ENCODE results near the gene TSPAN14.
"Not testable (repeated sequence)": the region's sequence is repeated elsewhere in the genome, so short reads cannot be mapped to it uniquely, and the experiment has no call there.

The TSPAN14 gene

GRCh38 chr10:80530816-80531215 lies 76.7 kb downstream of the TSPAN14 start:
- peak overlapping the region; percentile 38 for H3K27ac ChIP-seq (replicated peaks)
- no peaks in the 10 kb centered on the region for H3K27me3 ChIP-seq (ENCODE audit: insufficient read depth, poor library complexity, severe bottlenecking)
- TF ChIP-seq POLR2AphosphoS5 (IDR thresholded peaks at IDR 0.05; ENCODE audit: low read depth) (no peak), REST (IDR thresholded peaks at IDR 0.05; ENCODE audit: insufficient replicate concordance, low read depth) (no peak), GABPA (IDR thresholded peaks at IDR 0.05; ENCODE audit: low read depth) (no peak), CTCF (IDR thresholded peaks at IDR 0.05; ENCODE audit: insufficient read depth, low read length) (no peak), SPI1 (IDR thresholded peaks at IDR 0.05; ENCODE audit: borderline replicate concordance, low read depth) (no peak)
- no peak overlapping the region for H3K4me3 ChIP-seq (replicated peaks; ENCODE audit: insufficient read depth, low read length)
- no peak for DNase-seq (ENCODE audit: low read depth in 1 of 2, low spot score in 1 of 2)

- Histone ChIP-seq H3K27me3 (ENCODE audit: insufficient read depth, poor library complexity, severe bottlenecking) (no peaks in the 10 kb centered on the region), H3K27ac (replicated peaks) (no peak overlapping the region), H3K4me3 (replicated peaks; ENCODE audit: insufficient read depth, low read length) (no peak overlapping the region)
- TF ChIP-seq SPI1 (IDR thresholded peaks at IDR 0.05; ENCODE audit: borderline replicate concordance, low read depth) (no peak), GABPA (IDR thresholded peaks at IDR 0.05; ENCODE audit: low read depth) (no peak), CTCF (IDR thresholded peaks at IDR 0.05; ENCODE audit: insufficient read depth, low read length) (no peak), REST (IDR thresholded peaks at IDR 0.05; ENCODE audit: insufficient replicate concordance, low read depth) (no peak)
- no peak for DNase-seq (ENCODE audit: low read depth in 1 of 2, low spot score in 1 of 2)
Observed at GRCh38 chr10:80532571-80532970, 78.5 kb downstream of the TSPAN14 start.

GRCh38 chr10:80534059-80534458 lies 79.9 kb downstream of the TSPAN14 start:
- DNase-seq (ENCODE audit: low read depth in 1 of 2, low spot score in 1 of 2); H3K27ac ChIP-seq (replicated peaks); H3K27me3 ChIP-seq (ENCODE audit: insufficient read depth, poor library complexity, severe bottlenecking); H3K4me3 ChIP-seq (replicated peaks; ENCODE audit: insufficient read depth, low read length): not testable (repeated sequence)

- H3K4me3 ChIP-seq (replicated peaks; ENCODE audit: insufficient read depth, low read length); H3K27ac ChIP-seq (replicated peaks); DNase-seq (ENCODE audit: low read depth in 1 of 2, low spot score in 1 of 2); H3K27me3 ChIP-seq (ENCODE audit: insufficient read depth, poor library complexity, severe bottlenecking): not testable (repeated sequence)
Observed at GRCh38 chr10:80534646-80535045, 80.5 kb downstream of the TSPAN14 start.

GRCh38 chr10:80535671-80536360 lies 81.7 kb downstream of the TSPAN14 start:
- Histone ChIP-seq H3K4me3 (replicated peaks; ENCODE audit: insufficient read depth, low read length) (peak overlapping the region; percentile 35), H3K27me3 (ENCODE audit: insufficient read depth, poor library complexity, severe bottlenecking) (no peaks in the 10 kb centered on the region), H3K27ac (replicated peaks) (peak overlapping the region; percentile 81)
- TF ChIP-seq POLR2AphosphoS5 (IDR thresholded peaks at IDR 0.05; ENCODE audit: low read depth): no peak
- TF ChIP-seq CTCF (IDR thresholded peaks at IDR 0.05; ENCODE audit: insufficient read depth, low read length): peak; percentile 2
- DNase-seq (ENCODE audit: low read depth in 1 of 2, low spot score in 1 of 2): peak; percentile 37 to 69

All from HL-60 (cell line).